ENCODE measurements around the gene VAT1. TPM values are rescaled to one million over a fixed set of nuclear protein-coding genes. Genes with fewer than 3 reads are reported as not detected.

Gene VAT1
- total RNA-seq: 100 to 1,000 TPM in 1 of 2 donors, 10 to 100 TPM in 1; 89.1 to 255 TPM

DNA sequence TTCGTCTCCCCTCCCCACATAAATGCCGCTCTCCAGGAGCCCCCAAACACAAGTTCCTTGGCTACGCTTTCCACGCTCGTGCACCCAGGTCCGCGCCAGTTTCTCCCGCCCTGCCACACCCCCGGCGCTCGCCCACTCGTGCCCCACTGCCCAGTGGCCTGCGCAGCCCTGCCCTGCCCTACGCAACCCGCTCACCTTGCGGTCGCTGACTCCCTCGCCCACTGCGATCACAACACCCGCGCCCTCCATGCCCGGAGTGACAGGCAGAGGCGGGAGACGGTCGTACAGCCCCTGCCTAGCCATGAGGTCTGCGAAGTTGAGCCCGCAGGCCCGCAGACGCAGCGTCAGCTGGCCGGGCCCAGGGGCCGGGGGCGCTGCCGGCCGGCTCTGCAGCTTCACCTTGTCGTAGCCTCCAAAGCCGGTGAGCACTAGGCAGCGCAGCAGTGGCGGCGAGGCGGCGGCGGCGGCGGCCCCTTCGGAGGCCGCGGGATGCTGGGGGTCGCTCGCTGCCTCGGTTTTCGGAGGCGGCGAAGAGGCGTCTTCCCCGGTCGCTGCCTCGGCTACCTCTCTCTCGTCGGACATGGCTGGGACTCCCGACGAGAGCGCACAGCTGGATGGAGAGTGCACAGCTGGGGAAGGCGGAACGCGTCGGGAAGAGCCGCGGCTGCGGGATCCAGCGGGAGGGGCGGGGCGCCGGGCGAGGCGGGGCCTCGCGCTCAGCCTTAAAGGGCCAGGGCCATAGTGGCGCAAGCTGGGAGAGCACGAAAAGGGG, at the start of gene VAT1:
TSS of gene VAT1 (minus strand) at position 645 of the 772 bp plus-strand sequence. CDS start at position 582, 63 bp downstream.
- peaks cover 5% of the 10 kb centered on the region for H3K4me1 ChIP-seq (replicated peaks)
- H3K36me3 ChIP-seq: no peaks in the 10 kb centered on the region
- intact Hi-C loops (cut with DNase I): loop anchor here (5.0 kb wide), 1 partner anchor 105 kb away; the partner anchor contains the start of gene BRCA1
- peak within 1 kb of the TSS; percentile 75 to 91 for H3K4me3 ChIP-seq
- peak within 1 kb of the TSS; percentile 80 to 85 for H3K27ac ChIP-seq
- TF ChIP-seq, protein P1, sequence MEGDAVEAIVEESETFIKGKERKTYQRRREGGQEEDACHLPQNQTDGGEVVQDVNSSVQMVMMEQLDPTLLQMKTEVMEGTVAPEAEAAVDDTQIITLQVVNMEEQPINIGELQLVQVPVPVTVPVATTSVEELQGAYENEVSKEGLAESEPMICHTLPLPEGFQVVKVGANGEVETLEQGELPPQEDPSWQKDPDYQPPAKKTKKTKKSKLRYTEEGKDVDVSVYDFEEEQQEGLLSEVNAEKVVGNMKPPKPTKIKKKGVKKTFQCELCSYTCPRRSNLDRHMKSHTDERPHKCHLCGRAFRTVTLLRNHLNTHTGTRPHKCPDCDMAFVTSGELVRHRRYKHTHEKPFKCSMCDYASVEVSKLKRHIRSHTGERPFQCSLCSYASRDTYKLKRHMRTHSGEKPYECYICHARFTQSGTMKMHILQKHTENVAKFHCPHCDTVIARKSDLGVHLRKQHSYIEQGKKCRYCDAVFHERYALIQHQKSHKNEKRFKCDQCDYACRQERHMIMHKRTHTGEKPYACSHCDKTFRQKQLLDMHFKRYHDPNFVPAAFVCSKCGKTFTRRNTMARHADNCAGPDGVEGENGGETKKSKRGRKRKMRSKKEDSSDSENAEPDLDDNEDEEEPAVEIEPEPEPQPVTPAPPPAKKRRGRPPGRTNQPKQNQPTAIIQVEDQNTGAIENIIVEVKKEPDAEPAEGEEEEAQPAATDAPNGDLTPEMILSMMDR (IDR thresholded peaks at IDR 0.05): no peak
- peak; percentile 77 for TF ChIP-seq POLR2A (IDR thresholded peaks at IDR 0.05)
- TF ChIP-seq POLR2AphosphoS5 (IDR thresholded peaks at IDR 0.05): peak; percentile 58
- H3K27me3 ChIP-seq (replicated peaks; ENCODE audit: insufficient read depth): no peaks in the 10 kb centered on the region
- peak; percentile 74 for DNase-seq (ENCODE audit: low spot score)
- no peaks in the 10 kb centered on the region for H3K9me3 ChIP-seq
- under 1% methylated on average over 70 of the region's 80 CpGs for WGBS

DNA sequence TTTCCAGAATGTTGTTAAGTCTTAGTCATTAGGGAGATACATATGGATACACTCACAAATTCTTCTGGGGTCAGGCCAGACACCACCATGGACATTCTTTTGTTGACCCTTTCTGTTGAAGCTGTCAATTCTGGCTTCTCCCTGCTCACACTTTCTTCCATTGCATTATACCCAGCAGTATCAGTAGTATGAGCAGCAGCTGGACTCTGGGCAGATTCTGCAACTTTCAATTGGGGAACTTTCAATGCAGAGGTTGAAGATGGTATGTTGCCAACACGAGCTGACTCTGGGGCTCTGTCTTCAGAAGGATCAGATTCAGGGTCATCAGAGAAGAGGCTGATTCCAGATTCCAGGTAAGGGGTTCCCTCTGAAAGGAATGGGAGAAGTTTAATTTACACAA, 48.7 kb upstream of the VAT1 start:
- no peaks in the 10 kb centered on the region for H3K36me3 ChIP-seq
- WGBS: 85% methylated on average over 1 of the region's 1 CpG

DNA sequence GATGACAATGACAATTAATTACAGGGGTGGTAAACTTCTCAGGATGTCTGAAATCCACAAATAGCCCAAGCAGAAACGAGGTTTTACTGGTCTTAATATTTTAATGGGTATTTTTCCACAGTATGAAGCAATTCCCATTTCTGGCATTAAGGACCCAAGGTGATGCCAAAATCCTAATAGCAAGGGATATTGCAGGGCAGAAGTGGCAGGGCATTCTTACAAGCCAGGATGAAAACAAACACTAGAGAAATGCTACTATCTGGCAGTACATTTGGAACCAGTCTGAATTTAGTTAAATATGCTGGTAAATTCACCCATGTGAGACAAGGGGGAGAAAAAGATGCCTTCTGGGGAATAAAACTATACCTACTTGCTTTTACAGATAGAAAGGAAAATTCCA, 48.1 kb upstream of the VAT1 start:
- no peak for DNase-seq (ENCODE audit: low spot score)
- Histone ChIP-seq H3K27ac (no peak overlapping the region), H3K4me1 (replicated peaks) (no peaks in the 10 kb centered on the region), H3K4me3 (no peak overlapping the region), H3K27me3 (replicated peaks; ENCODE audit: insufficient read depth) (no peaks in the 10 kb centered on the region), H3K9me3 (no peaks in the 10 kb centered on the region), H3K36me3 (no peaks in the 10 kb centered on the region)
- intact Hi-C loops (cut with DNase I): no loop called here
- TF ChIP-seq, protein P1 (IDR thresholded peaks at IDR 0.05): no peak
- TF ChIP-seq POLR2A (IDR thresholded peaks at IDR 0.05) (no peak), POLR2AphosphoS5 (IDR thresholded peaks at IDR 0.05) (no peak)
- WGBS: 64% methylated on average over 1 of the region's 1 CpG

More for the DNA sequence above, 48.7 kb upstream of the VAT1 start:
- Histone ChIP-seq H3K27ac (no peak overlapping the region), H3K4me3 (no peak overlapping the region), H3K4me1 (replicated peaks) (no peaks in the 10 kb centered on the region), H3K9me3 (no peaks in the 10 kb centered on the region), H3K27me3 (replicated peaks; ENCODE audit: insufficient read depth) (no peaks in the 10 kb centered on the region)
- no peak for DNase-seq (ENCODE audit: low spot score)
- intact Hi-C loops (cut with DNase I): no loop called here
- no peak for TF ChIP-seq POLR2AphosphoS5 (IDR thresholded peaks at IDR 0.05)

DNA sequence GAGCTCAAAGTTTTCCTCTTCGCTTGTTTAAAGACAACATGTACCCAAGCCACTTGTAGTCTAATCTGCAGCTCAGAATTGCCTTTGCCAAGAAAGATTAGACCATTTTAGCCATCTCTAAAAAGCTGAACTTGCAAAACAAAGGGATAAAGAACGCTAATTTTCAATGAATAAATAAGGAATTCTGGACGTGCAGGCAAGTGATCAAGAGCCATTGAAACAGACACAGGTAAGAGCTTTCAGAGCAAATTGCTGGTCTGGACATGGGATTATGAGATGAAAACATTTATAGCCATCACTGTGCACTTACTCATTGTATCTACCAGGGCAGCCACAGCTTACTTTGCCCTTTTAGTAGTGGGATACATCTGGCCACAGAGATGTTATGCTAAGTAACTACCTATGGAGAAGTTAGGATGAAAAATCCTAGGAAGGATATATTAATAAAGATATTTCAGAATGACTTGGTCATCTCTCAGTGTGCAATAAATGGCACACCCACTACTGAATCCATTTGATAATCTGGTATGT, 47.2 kb upstream of the VAT1 start:
- intact Hi-C loops (cut with DNase I): no loop called here
- Histone ChIP-seq H3K27me3 (replicated peaks; ENCODE audit: insufficient read depth) (no peaks in the 10 kb centered on the region), H3K36me3 (no peaks in the 10 kb centered on the region), H3K9me3 (no peaks in the 10 kb centered on the region), H3K4me3 (no peak overlapping the region), H3K27ac (no peak overlapping the region), H3K4me1 (replicated peaks) (no peaks in the 10 kb centered on the region)
- TF ChIP-seq POLR2A (IDR thresholded peaks at IDR 0.05) (no peak), POLR2AphosphoS5 (IDR thresholded peaks at IDR 0.05) (no peak)
- TF ChIP-seq, protein P1 (IDR thresholded peaks at IDR 0.05): no peak
- no peak for DNase-seq (ENCODE audit: low spot score)
- 84% methylated on average over 3 of the region's 3 CpGs for WGBS

DNA sequence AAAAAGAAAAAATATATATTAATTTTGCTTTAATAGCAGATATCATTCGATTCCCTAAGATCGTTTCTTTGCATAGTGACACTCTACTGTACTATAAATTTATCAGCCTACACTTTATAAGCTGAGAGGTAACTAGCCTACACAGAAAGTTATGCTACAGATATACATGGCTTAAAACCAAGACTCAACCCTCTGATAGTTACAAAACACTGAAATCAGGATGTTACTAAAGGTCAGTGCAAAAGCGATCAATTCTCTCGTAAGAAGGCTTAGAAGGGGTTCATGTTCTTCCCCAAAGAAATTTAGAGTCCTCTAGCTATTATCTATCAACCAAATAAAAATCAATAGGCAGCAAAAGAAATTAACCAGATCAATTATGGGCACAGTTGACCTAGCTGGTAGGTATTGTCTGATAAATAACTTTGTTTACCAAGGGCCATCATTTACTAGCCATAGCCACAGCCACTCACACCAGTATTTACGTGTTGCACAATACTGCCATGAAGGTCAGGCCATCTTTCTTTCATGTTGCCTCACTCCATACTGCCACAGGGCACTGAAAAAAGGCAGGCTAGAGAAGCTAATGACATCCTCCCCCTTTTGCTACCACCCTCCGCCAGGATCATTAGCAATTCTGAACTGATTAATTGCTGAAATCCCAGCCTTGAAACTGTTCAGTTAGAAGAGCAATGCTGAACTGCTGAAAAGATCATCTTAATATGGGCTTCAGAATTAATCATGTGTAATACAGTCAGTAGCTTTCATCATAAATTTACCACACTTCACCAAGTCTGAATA, 46.6 kb upstream of the VAT1 start:
- TF ChIP-seq, protein P1 (IDR thresholded peaks at IDR 0.05): no peak
- no peak for TF ChIP-seq POLR2AphosphoS5 (IDR thresholded peaks at IDR 0.05)
- no peak for TF ChIP-seq POLR2A (IDR thresholded peaks at IDR 0.05)
- Histone ChIP-seq H3K27ac (no peak overlapping the region), H3K27me3 (replicated peaks; ENCODE audit: insufficient read depth) (no peaks in the 10 kb centered on the region), H3K9me3 (no peaks in the 10 kb centered on the region), H3K4me3 (no peak overlapping the region), H3K4me1 (replicated peaks) (no peaks in the 10 kb centered on the region), H3K36me3 (no peaks in the 10 kb centered on the region)
- 93% methylated on average over 6 of the region's 6 CpGs for WGBS
- no peak for DNase-seq (ENCODE audit: low spot score)
- intact Hi-C loops (cut with DNase I): no loop called here

All from prostate gland (tissue), 2 donors.